Neuronal stem cell (in vitro differentiated cells): ENCODE results near the gene CCDC88A.

ENCODE experiments used
- DNase-seq: peaks from one replicate; pipeline ENCODE4 v3.0.0-alpha.2; 2013; ENCODE audit warnings: low spot score
- H2AFZ ChIP-seq: one replicate; pipeline ENCODE4 v1.6.1; 2013; ENCODE audit warnings: mild to moderate bottlenecking, low read length, inconsistent platforms
- H2AK5ac ChIP-seq: 2 replicates; pipeline ENCODE4 v1.6.1; 2013; ENCODE audit warnings: low read depth, mild to moderate bottlenecking, inconsistent platforms, low read length, moderate library complexity, mixed read lengths
- H2BK120ac ChIP-seq: 2 replicates; pipeline ENCODE4 v1.6.1; 2013; ENCODE audit warnings: low read depth, mild to moderate bottlenecking, inconsistent platforms, low read length, moderate library complexity, mixed read lengths
- H2BK12ac ChIP-seq: one replicate; pipeline ENCODE4 v1.6.1; 2013; ENCODE audit warnings: low read length, inconsistent platforms
- H2BK15ac ChIP-seq: 2 replicates; pipeline ENCODE4 v1.6.1; 2013; ENCODE audit warnings: mild to moderate bottlenecking, low read length, inconsistent platforms, mixed read lengths
- H2BK5ac ChIP-seq: one replicate; pipeline ENCODE4 v1.6.1; 2013; ENCODE audit warnings: inconsistent platforms, mild to moderate bottlenecking, low read length, moderate library complexity
- H3K14ac ChIP-seq: one replicate; pipeline ENCODE4 v1.6.1; 2013; ENCODE audit warnings: low read length, inconsistent platforms
- H3K18ac ChIP-seq: 2 replicates; pipeline ENCODE4 v1.6.1; 2013; ENCODE audit warnings: low read length, inconsistent platforms
- H3K23ac ChIP-seq: 2 replicates; pipeline ENCODE4 v1.6.1; 2013; ENCODE audit warnings: low read depth, mild to moderate bottlenecking, mixed read lengths, low read length, inconsistent platforms; ENCODE audit not compliant: poor library complexity
- H3K27ac ChIP-seq: replicated peaks from 3 replicates; pipeline ENCODE4 v1.5.1; 2013; ENCODE audit warnings: low read length, inconsistent platforms
- H3K27me3 ChIP-seq, 3 experiments: 2 replicates each; pipeline ENCODE4 v1.6.1; 2013; ENCODE audit warnings: low read length in 3 of 3, mild to moderate bottlenecking in 2 of 3, inconsistent platforms in 1 of 3, low read depth in 1 of 3, mixed read lengths in 1 of 3, moderate library complexity in 1 of 3; ENCODE audit not compliant: control insufficient read depth in 3 of 3, insufficient read depth in 3 of 3
- H3K36me3 ChIP-seq, 2 donors: replicated peaks in 1 of 2; 2 replicates each; pipeline ENCODE4 v1.6.1; 2013; ENCODE audit warnings: low read length in 2 of 2; ENCODE audit not compliant: control insufficient read depth in 2 of 2, insufficient read depth in 2 of 2
- H3K4ac ChIP-seq: 2 replicates; pipeline ENCODE4 v1.6.1; 2013; ENCODE audit warnings: inconsistent platforms, mild to moderate bottlenecking, low read length, moderate library complexity
- H3K4me1 ChIP-seq, 2 donors: 1 replicate in 1 of 2; 2 replicates in 1 of 2; pipeline ENCODE4 v1.6.1; 2013; ENCODE audit warnings: low read length in 2 of 2, low read depth in 1 of 2; ENCODE audit not compliant: control insufficient read depth in 2 of 2, insufficient read depth in 1 of 2
- H3K4me2 ChIP-seq: one replicate; pipeline ENCODE4 v1.6.1; 2013; ENCODE audit warnings: mild to moderate bottlenecking, low read length, inconsistent platforms; ENCODE audit not compliant: insufficient read depth, poor library complexity, severe bottlenecking
- H3K4me3 ChIP-seq, 2 donors: 2 replicates each; pipeline ENCODE4 v1.5.1; 2013; ENCODE audit warnings: low read length in 2 of 2, mild to moderate bottlenecking in 2 of 2, inconsistent platforms in 1 of 2, moderate library complexity in 1 of 2
- H3K79me1 ChIP-seq: one replicate; pipeline ENCODE4 v1.6.1; 2013; ENCODE audit warnings: low read depth, mild to moderate bottlenecking, inconsistent platforms, low read length, moderate library complexity
- H3K9ac ChIP-seq: one replicate; pipeline ENCODE4 v1.6.1; 2013; ENCODE audit warnings: mild to moderate bottlenecking, low read depth, low read length, inconsistent platforms; ENCODE audit not compliant: poor library complexity
- H3K9me3 ChIP-seq, 2 donors: replicated peaks in 1 of 2; 2 replicates each; pipeline versions ENCODE3 to v1.6.1; 2013; ENCODE audit warnings: low read length in 2 of 2, mild to moderate bottlenecking in 2 of 2, inconsistent platforms in 1 of 2, low read depth in 1 of 2, mixed read lengths in 1 of 2, moderate library complexity in 1 of 2; ENCODE audit not compliant: control insufficient read depth in 2 of 2, insufficient read depth in 1 of 2
- H4K8ac ChIP-seq: one replicate; pipeline ENCODE4 v1.6.1; 2013; ENCODE audit warnings: low read depth, mild to moderate bottlenecking, inconsistent platforms, low read length, moderate library complexity
- H4K91ac ChIP-seq: one replicate; pipeline ENCODE4 v1.6.1; 2013; ENCODE audit warnings: low read length, low read depth, mild to moderate bottlenecking, inconsistent platforms; ENCODE audit not compliant: poor library complexity
- WGBS, 2 donors: extraction: QIAGEN DNeasy Blood & Tissue Kit; methylation state at CpG; one replicate each; pipeline ENCODE4 v1.1.7; 2013; ENCODE audit warnings: missing lambda C conversion rate in 2 of 2, mixed read lengths in 1 of 2; ENCODE audit not compliant: insufficient read length in 2 of 2, insufficient replicate concordance in 1 of 2; ENCODE audit errors: extremely low coverage in 2 of 2; 5-methylcytosine and 5-hydroxymethylcytosine counted together

Gene CCDC88A

GRCh38 chr2:55384786-55385185 lies 34.9 kb downstream of the CCDC88A start:
- H3K18ac ChIP-seq = no peak overlapping the region
- H4K8ac ChIP-seq = no peak overlapping the region
- no peak overlapping the region for H3K9ac ChIP-seq
- no peak overlapping the region for H2BK120ac ChIP-seq
- H2BK15ac ChIP-seq = no peak overlapping the region
- no peaks in the 10 kb centered on the region for H3K27me3 ChIP-seq
- H3K14ac ChIP-seq = no peak overlapping the region
- no peak overlapping the region for H3K23ac ChIP-seq
- no peak overlapping the region for H4K91ac ChIP-seq
- no CpG with 5 or more reads among the region's 4 CpGs for WGBS, 2 donors
- DNase-seq = no peak
- H2BK12ac ChIP-seq = no peak overlapping the region
- H3K36me3 ChIP-seq = peaks cover 3 to 12% of the 10 kb centered on the region in 2 donors
- H3K4me2 ChIP-seq = no peak overlapping the region
- no peak overlapping the region for H2AK5ac ChIP-seq
- H3K79me1 ChIP-seq = no peaks in the 10 kb centered on the region
- no peak overlapping the region for H3K4me3 ChIP-seq
- no peak overlapping the region for H2BK5ac ChIP-seq
- no peaks in the 10 kb centered on the region for H3K9me3 ChIP-seq
- no peak overlapping the region for H2AFZ ChIP-seq
- H3K4me1 ChIP-seq = no peaks in the 10 kb centered on the region
- no peak overlapping the region for H3K27ac ChIP-seq
- no peak overlapping the region for H3K4ac ChIP-seq

GRCh38 chr2:55371376-55371775 lies 48.3 kb downstream of the CCDC88A start:
- H3K4ac ChIP-seq = no peak overlapping the region
- H3K36me3 ChIP-seq = peaks cover 0 to 56% of the 10 kb centered on the region in 2 donors
- H2AFZ ChIP-seq = no peak overlapping the region
- no peaks in the 10 kb centered on the region for H3K4me1 ChIP-seq
- H3K23ac ChIP-seq = no peak overlapping the region
- H3K9ac ChIP-seq = no peak overlapping the region
- H3K4me2 ChIP-seq = no peak overlapping the region
- H3K27ac ChIP-seq = no peak overlapping the region
- H4K91ac ChIP-seq = no peak overlapping the region
- no peak overlapping the region for H2BK5ac ChIP-seq
- H3K79me1 ChIP-seq = no peaks in the 10 kb centered on the region
- no peaks in the 10 kb centered on the region for H3K9me3 ChIP-seq
- no peaks in the 10 kb centered on the region for H3K27me3 ChIP-seq
- H2BK120ac ChIP-seq = no peak overlapping the region
- H2AK5ac ChIP-seq = no peak overlapping the region
- no peak for DNase-seq
- H3K4me3 ChIP-seq = no peak overlapping the region
- no peak overlapping the region for H3K14ac ChIP-seq
- H2BK12ac ChIP-seq = no peak overlapping the region
- H2BK15ac ChIP-seq = no peak overlapping the region
- no peak overlapping the region for H4K8ac ChIP-seq
- H3K18ac ChIP-seq = no peak overlapping the region

DNA sequence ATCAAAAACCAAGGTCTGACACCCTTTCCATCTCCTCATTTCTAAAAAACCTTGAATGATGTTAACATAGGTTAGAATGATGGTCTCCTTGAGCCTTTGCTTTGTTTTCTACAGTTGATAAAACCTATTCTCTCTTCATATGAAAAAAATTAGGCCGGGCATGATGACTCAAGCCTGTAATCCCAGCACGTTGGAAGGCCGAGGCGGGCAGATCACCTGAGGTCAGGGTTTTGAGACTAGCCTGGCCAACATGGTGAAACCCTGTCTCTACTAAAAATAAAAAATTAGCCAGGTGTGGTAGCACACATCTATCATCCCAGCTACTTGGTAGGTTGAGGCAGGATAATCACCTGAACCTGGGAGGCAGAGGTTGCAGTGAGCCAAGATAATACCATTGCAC lies 49.4 kb downstream of the CCDC88A start:
- no peak overlapping the region for H3K18ac ChIP-seq
- H2BK15ac ChIP-seq = no peak overlapping the region
- WGBS, 2 donors = no CpG with 5 or more reads among the region's 4 CpGs
- no peak for DNase-seq
- H2AFZ ChIP-seq = no peak overlapping the region
- H3K14ac ChIP-seq = no peak overlapping the region
- H2BK5ac ChIP-seq = no peak overlapping the region
- no peak overlapping the region for H2BK12ac ChIP-seq
- H4K91ac ChIP-seq = no peak overlapping the region
- no peak overlapping the region for H3K23ac ChIP-seq
- H3K9me3 ChIP-seq = no peaks in the 10 kb centered on the region
- peaks cover 0 to 54% of the 10 kb centered on the region in 2 donors for H3K36me3 ChIP-seq
- H3K79me1 ChIP-seq = no peaks in the 10 kb centered on the region
- no peak overlapping the region for H3K4me3 ChIP-seq
- no peaks in the 10 kb centered on the region for H3K27me3 ChIP-seq
- H3K9ac ChIP-seq = no peak overlapping the region
- H3K4me1 ChIP-seq = no peaks in the 10 kb centered on the region
- H3K4ac ChIP-seq = no peak overlapping the region
- H4K8ac ChIP-seq = peak overlapping the region; percentile 65
- no peak overlapping the region for H2BK120ac ChIP-seq
- H3K27ac ChIP-seq = no peak overlapping the region
- H2AK5ac ChIP-seq = no peak overlapping the region
- H3K4me2 ChIP-seq = no peak overlapping the region

DNA sequence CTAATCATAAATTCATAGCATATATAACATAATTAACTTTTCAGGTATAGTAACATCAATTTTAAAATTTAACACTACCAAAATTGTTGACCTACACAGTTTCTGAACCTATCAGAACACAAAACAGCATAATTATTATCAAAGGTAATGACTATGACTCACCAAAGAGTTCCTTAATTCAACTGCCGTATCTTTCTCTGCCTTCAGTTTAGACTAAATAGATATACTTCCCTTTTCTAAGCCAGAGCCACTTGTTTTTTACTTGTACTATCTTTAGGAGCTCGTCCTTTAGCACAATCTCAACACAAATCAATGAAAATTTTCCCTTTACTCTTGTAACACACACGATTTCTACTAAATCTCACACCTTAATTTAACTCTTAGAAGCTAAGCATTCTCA lies 54.4 kb downstream of the CCDC88A start:
- WGBS, 2 donors = 100% methylated on average over 1 of the region's 3 CpGs
- H3K9ac ChIP-seq = no peak overlapping the region
- H4K8ac ChIP-seq = no peak overlapping the region
- no peak overlapping the region for H2BK120ac ChIP-seq
- H3K18ac ChIP-seq = no peak overlapping the region
- no peaks in the 10 kb centered on the region for H3K79me1 ChIP-seq
- no peak overlapping the region for H3K4ac ChIP-seq
- H3K27ac ChIP-seq = no peak overlapping the region
- H3K14ac ChIP-seq = no peak overlapping the region
- H3K4me2 ChIP-seq = no peak overlapping the region
- no peak overlapping the region for H4K91ac ChIP-seq
- H3K36me3 ChIP-seq = peaks cover 0 to 44% of the 10 kb centered on the region in 2 donors
- no peak for DNase-seq
- no peak overlapping the region for H2BK15ac ChIP-seq
- no peaks in the 10 kb centered on the region for H3K27me3 ChIP-seq
- H2AFZ ChIP-seq = no peak overlapping the region
- H3K4me1 ChIP-seq = no peaks in the 10 kb centered on the region
- no peak overlapping the region for H3K23ac ChIP-seq
- H3K9me3 ChIP-seq = no peaks in the 10 kb centered on the region
- H2AK5ac ChIP-seq = no peak overlapping the region
- no peak overlapping the region for H3K4me3 ChIP-seq
- no peak overlapping the region for H2BK12ac ChIP-seq
- no peak overlapping the region for H2BK5ac ChIP-seq
